GM18861 (cell line): ENCODE measurements around the gene SCN5A.

ENCODE experiments used
- ATAC-seq: cut with Tn5 transposase; IDR thresholded peaks from one replicate; pipeline ENCODE4 v1.9.1; 2021; ENCODE audit not compliant: unreplicated experiment

Gene SCN5A

DNA sequence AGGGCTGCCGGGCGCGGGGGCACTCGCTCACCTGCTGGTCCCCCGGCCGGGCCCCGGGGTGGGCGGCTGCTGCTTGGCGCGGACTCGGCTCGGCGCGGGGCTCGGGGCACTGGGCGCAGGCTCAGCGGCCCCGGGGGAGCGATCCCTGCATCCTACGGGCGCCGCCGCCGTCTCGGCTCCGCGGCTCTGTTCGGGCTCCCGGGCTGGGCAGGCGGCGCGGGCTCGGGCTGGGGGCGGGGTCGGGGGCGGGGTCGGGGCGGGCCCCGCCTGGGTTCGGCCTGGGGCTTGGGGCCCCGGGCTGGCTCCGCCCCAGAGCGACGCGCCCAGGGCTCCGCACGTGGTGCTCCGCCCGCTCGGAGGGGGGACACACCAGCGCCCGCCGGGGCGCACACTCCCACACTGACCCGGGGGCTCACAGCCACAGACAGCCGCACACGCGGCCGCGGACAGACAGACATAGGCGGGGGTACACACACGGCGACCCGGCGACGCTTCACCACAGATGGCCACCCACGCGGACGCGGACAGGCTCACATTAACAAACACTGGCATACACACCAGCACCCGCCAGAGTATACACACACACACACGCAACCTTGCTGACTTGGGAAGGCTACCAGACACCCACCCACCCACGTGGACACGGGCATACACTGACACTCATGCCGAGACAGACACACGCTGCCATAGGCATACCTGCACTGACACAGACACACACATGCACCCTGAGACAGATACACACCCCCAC lies at the start of gene SCN5A:
SCN5A (minus strand) TSS at position 188 of the 748 bp plus-strand sequence. CDS start 16,380 bp downstream, outside the sequence.
- no peak for ATAC-seq

DNA sequence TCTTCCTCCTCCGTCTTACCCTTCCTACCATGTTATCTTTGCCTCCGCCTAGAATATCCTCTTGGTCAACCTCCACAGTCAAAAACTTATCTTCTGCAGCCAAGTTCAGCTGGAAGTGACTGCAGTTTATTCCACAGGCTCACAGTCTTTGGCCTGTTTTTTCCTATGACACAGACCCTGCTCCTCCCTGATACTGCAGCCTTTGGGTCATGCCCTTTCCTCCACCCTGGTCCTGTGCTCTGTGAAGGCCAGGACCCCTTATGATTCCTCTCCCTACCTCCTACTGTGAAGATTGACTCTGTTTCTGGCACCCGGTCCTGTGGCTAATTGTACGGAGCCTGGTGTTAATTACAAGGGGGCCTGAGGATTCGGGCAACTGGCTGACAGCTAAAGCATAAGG lies 49.3 kb upstream of the SCN5A start:
- ATAC-seq = no peak

DNA sequence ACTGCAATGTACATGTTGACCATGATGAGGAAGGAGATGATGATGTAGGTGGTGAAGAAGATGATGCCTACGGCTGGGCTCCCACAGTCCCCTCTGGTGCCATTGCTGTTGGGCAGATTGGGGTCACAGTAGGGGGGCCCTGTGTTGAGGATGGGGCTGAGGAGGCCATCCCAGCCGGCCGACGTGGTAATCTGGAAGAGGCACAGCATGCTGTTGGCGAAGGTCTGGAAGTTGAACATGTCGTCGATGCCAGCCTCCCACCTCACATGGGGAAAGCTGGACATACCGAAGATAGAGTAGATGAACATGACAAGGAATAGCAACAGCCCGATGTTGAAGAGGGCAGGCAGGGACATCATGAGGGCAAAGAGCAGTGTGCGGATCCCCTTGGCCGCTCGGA lies 48.6 kb upstream of the SCN5A start:
- ATAC-seq = no peak

DNA sequence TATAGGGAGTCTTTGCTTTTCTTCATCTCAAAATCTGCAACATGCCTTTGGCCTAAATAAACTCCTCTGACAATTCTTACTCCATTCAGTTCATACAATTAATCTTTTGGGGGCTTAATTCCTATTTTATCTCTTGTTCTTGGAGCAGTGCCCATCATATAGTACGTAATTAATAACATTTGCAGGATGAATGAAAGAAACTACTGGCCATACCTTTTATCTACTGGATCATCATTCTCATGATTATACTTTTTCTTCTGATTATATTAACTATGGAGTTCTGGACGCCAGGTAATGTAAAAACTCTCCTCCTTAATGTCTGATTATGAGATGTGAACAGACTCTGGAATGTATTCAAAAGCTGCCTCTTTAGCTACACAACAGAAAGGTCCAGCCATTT lies 46.5 kb upstream of the SCN5A start:
- ATAC-seq = no peak

DNA sequence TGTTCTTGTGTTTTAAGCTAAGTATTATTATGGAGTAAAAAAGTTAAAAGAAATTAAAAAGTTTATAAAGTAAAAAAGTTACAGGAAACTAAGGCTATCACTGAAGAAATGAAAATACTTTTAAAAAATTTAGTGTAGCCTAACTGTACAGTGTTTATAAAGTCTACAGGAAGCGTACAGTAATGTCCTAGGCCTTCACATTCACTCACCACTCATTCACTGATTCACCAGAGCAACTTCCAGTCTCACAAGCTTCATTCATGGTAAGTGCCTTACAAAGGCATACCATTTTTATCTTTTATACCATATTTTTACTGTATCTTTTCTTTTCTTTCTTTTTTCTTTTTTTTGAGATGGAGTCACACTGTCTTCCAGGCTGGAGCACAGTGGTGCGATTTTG lies 40.7 kb upstream of the SCN5A start:
- no peak for ATAC-seq

DNA sequence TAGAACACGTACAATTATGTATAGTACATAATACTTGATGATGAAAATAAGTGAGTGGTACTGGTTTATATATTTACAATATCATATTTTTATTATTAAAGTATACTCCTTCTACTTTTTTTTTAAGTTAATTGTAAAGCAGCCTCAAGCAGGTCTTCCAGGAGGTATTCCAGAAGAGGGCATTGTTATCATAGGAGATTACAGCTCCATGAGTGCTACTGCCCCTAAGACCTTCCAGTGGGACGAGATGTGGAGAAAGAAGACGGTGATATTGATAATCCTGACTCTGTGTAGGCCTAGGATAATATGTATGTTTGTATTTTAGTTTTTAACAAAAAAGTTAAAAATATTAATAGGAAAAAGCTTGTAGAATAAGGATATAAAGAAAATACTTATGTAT lies 40.3 kb upstream of the SCN5A start:
- ATAC-seq = no peak

DNA sequence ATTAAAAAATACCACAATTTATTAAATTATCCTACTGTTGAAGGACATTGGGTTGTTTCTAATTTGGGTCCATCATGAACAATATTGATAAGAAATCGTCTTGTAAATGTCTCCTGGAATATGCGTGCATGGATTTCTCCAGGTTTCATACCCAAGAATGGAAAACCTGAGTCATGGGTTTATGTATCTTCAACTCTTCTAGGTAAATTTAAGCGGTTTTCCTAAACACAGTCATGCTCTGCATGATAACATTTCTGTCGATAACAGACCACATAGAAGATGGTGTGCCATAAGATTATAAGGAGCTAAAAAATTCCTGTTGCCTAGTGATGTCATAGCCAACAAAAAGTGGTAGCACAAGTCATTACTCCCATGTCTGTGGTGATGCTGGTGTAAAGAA lies 39.9 kb upstream of the SCN5A start:
- ATAC-seq = no peak

DNA sequence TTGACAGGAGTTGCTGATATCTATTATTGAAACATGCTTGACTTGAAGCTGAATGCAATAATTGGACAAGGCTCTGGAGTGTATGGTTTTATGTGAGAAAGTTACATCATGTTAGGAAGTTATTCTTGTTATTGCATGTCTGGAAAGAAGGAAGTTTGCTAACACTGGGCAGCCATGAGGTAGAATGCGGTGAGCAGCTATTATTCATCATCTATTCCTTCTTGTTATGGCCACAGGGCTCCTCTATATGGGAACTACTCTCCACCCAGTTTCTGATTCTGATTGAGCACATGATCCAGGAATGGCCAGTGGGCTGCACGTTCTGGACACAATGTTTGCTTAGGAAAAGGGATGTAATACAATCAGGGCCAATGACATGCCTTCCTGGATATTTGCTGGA lies 37.8 kb upstream of the SCN5A start:
- no peak for ATAC-seq

DNA sequence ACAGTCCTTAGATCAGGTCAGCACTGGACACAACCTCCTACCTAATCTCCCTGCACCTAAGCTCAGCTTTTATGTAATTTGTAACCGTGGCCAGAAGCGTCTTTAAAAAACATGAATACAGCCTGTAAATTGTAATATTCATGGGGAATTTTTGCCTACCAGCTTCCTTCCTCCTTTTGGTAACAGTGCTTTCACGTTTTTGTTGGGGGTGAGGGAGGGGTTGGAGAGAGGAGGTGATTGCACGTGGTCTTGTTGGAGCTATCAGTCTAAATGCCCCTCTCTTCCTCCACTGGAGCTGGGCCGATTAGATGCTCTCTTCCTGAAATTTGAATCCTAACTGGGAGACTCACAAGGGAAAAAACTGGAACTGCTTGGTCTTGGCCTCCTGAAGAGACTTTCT lies 35.1 kb upstream of the SCN5A start:
- no peak for ATAC-seq

DNA sequence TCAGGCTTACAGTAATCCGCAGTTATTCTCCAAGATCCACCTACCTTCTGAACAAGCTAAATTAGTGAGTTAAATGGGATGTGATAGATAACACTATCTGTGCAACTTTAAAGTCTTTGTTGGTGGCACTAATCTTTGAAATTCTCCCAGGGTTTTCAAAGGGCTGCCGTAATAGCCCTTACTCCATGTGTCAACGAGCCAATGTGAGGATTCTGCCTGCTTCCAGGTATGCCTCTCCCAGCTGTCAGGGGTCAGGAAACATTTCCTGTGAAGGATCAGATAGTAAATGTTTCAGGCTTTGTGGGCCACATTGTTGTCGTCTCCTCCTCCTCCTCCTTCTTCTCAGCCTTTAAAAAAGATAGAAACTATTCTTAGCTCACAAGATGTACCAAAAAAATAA lies 20.2 kb upstream of the SCN5A start:
- ATAC-seq = no peak

DNA sequence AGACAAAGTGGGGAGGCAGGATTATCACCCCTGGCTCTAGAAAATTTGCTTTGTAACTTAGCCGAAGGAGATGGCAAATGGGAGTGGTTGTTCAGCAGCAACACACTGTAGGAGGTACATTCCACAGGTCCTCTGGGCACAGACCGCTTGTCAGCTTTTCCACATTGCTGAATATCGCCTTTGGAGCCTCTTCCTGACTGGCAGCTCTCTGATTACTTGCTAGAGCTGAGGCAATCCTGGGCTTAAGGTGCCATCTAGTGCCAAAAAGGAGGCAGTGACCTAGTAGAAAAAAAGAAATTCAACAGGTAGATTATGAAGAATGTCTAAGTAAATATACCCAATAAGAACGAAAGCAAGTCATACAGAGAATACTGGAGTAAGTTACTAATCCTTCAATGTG lies 13.1 kb upstream of the SCN5A start:
- ATAC-seq = no peak

DNA sequence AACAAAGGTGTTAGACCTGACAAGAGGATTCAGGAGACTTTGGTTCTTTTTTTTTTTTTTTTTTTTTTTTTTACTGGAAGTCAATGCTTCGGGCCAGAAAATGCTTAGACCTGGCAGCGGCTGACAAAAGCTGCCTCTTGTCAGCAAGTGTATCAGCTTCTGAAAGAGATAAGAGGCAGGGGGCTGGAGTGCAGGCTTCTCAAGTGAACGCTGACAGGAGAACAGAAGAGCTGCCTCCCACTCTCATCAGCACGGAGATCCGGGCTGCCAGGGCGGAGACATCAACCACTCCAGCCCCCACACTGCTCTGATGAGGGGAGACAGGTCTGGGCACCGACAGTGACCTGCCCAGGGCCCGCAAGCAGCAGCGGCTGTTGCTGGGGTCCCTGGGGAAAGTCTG lies 9.4 kb upstream of the SCN5A start:
- no peak for ATAC-seq

DNA sequence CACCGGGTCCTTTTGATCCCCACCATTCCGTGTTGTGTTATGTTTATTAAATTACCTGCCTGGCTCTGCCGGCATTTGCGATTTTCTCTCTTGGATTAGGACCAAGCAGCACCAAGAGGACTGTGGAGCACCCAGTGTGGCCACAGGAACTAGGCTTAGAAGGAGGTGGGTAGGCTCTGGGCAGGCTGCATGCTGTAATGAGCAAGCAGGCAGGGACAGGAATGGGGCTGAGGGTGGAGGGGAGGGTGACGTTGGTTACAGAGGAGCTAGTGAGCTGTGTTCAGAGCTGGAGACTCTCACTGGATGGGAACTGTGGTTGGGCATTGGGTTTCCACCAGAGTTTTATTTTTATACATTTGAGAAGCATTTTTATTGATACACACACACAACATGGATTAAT lies 7.9 kb upstream of the SCN5A start:
- ATAC-seq = no peak

DNA sequence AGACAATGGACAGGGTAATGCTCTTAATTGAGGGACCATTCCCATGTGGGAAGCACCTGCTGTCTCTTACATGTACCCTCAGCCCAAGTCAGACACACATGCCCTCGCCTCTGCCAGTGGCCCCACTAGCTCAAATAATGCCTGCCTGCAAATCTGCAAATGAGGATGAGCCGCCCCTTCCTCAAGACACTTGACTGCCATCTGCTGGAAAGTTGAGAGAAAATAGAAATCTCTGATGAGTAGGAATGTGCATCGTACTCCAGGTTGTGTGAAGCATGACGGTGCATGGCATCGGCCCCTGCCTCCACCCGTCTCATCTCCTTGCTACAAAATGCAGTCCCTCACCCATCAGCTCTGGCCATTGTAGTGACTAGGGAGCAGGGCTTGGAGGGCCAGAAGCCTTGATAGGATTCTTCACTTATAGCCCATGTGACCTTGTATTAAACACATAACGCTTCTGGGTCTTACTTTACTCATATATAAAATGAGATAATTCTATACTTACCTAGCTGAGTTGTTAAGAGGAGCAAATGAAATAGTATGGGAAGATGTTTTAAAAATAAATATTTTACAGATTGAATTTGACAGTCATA lies 6.3 kb upstream of the SCN5A start:
- ATAC-seq = no peak

DNA sequence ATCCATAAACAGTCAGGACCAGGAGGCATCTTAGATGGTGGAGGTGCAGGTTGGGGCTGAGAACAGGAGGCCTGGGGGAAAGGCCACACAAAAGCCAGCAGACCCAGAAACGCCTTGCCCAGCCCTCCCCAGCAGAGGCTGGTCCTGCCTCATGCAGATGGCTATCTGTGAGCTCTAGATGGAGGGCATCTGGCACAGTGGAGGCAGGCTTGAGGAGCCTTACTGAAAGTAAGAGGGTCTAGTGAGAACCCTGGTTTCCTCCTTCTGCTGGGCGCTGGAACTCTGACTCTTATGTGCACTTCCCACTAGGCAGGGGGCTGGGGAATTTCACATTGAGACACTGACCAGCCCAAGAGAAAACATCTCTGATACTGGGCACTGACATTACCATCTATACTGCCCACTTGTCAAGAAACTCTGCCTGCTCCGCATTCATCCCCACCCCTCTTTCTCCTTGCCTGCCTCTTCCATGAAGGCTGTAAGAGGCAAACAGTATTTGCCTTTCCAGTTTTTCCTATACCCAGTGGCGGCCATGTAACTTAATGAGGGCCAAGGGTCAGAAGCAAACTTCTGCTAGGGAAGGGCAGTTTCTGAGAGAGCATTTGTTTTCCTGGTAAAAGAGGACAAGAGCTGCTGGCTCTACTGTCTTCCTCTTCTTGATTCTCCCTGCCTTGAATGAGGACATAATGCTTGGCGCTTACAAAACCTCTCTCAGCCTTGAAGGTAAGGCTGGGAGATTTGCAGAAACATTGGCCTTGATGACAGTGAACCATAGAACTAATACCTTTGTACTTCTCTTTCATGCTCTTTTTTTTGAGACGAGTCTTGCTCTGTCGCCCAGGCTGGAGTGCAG lies 4.4 kb upstream of the SCN5A start:
- no peak for ATAC-seq

DNA sequence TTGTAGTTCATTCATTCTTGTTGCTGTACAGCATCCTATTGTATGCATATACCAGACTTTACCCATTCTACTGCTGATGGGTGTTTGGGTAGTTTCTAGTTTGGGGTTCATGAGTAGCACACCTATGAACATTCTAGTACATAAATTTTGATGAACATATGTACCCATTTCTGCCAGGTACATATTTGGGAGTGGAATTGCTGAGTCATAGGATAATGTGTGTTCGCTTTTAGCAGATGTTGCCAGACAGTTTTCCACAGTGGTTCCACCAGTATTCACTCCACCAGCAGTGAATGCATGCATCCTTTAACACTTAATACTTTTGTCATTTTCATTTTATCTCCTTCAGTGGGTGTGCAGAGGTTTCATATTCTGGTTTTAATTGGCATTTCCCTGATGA lies 3.4 kb upstream of the SCN5A start:
- ATAC-seq = no peak

DNA sequence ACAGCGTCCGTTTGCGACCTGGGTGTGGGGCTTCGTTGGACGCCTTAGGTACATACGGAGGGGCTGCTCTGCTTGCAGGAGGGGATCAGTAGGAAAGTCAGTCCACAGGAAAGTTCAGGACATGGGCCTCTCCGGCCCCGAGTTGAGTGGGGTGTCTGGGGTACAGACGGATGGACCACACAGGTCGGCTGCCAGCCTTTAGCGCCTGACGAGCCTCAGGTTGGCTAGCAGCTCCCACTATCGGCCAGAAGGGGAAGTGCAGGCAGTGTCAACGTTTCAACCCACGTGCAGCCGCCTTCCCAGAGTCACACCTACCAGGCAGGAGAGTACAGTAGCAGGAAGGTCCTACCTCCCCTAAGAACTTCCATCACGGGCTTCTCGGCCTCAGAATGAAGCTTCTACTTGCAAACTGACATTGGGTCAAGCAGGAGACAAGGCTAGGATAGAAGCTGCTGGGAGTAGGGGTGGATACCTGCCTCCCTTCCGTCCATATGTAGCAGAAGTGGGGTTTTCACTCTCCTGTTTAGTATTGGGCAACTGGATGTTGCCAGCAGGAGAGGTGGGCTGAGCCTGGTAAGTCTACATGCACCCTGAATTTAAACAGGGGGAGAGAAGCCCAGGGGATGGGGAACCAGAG lies 1.8 kb upstream of the SCN5A start:
- peak; percentile 67 for ATAC-seq

DNA sequence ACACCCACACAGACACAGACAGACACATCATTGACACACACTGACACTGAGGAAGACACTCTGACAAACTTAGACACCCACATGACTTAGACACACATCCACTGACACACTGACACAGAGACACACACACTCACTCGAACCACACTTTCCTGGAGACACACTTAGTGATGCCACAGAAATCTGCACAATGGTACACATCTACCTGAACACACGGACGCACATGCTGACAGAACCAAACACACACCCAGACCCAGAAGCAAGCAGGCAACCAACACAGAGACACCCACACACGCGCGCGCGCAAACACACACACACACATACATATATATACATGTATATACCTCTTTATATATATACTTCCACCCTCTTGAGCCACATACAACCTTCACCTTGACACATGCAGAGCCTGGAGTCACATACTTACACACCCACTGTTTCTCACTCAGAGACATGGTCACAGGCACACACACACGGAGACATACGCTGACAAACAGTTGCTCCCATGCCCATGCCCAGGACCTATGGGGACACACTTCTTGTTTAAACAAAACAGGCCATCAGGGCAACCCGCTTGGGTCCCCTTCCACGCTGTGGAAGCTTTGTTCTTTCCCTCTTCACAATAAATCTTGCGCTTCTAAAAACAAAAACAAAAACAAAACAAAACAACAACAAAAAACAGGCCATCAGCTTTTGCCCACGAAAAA lies 913 bp upstream of the SCN5A start:
- no peak for ATAC-seq

DNA sequence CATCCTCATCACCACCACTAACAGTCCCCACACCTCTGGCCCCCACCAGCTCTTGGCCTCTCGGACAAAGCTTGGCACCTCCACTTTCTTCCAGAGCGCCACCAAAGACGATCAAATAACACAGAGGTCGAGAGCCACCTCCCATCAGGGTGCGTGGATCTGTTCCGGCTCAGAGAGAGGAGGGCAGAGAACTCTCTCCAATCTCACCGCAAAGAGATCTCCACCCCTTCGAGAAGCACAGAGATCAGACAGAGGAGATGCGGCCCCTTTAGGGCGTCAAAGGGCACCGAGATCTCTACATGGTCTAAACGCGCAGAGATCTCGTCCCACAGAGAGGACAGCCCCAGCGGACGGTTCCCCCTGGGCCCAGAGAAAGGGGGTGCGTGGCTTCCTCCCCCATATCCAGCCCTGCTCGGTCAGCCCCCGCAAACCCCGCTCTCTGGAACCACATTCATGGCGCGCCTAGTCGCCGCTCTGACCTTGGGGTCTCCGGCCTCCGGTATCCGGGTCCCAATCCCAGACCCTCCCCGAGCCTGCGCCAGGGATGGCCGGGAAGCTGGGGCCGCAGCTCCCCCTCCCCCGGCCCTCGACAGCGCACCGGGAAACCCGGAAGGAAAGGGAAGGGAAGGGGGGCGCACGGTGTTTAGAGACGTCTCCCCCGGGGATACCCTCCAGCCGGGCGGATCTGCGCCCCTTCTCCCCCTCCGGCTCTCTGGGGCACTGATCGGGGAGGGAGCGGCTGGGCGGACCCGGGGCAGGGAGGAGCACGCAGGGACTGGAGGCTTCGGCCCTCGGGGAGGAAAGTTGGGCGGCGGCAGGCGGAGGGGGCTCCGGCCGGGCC lies 608 bp downstream of the SCN5A start:
- no peak for ATAC-seq

DNA sequence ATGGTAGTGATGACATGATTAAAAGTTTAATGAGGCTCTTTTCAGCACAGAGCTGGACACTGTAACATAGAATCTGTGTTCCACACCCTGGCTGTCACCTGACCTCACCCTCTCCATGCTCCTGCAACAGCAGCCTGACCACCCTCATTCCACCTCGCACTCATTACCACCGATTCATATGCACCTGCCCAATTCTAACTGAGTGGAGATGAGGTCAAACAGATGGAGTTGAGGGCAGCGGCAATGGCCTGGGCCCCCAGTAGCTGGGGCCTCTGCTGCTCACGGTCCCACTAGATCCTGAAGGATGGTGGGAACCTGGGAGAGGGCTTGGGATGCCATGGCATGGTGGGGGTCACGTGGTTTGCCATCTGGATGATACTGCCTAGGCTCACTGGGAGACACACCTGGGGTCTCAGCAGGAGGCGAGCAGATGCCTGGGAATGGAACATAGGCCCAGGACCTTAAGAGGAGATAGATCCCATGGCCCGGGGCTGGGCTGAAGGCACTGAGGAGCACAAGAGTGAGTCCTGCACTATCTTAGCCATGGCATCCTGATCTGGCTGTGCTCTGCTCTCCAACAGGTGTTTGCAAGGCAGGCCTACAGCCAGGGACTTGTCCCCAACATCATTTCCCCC lies 1.3 kb downstream of the SCN5A start:
- no peak for ATAC-seq
